B cell (primary cell): ENCODE data around the gene CENPW. TPM values are rescaled to one million over a fixed set of nuclear protein-coding genes. Genes with fewer than 3 reads are reported as not detected.

ENCODE experiments used
- ATAC-seq: fragments of 200-7000 bp; cut with Tn5 transposase; one replicate; pipeline ENCODE4 v1.10.0; 2021; ENCODE audit warnings: low read depth, mild to moderate bottlenecking, moderate number of reproducible peaks, moderate library complexity
- CTCF ChIA-PET: fragments of 350-600 bp; sonication (Branson Sonifier 250); formaldehyde crosslinking; loops from one replicate; lab custom pipeline; 2021; ENCODE audit warnings: antibody characterized with exemption, inconsistent platforms; lab: Charles Lee
- POLR2A ChIA-PET: fragments of 350-600 bp; sonication (Branson Sonifier 250); formaldehyde crosslinking; loops from one replicate; lab custom pipeline; 2021; ENCODE audit warnings: antibody characterized with exemption; lab: Charles Lee
- DNase-seq: peaks from one replicate; pipeline ENCODE4 v3.0.0; 2013
- H2AFZ ChIP-seq: 2 replicates; pipeline ENCODE4 v1.6.1; 2012; ENCODE audit warnings: mild to moderate bottlenecking, low read depth, low read length; ENCODE audit not compliant: insufficient read depth, poor library complexity, severe bottlenecking
- H3K27ac ChIP-seq, 2 donors: 1 replicate in 1 of 2; 2 replicates in 1 of 2; pipeline ENCODE4 v1.5.1; 2012 to 2013; ENCODE audit warnings: low read length in 2 of 2, mild to moderate bottlenecking in 2 of 2, moderate library complexity in 1 of 2
- H3K27me3 ChIP-seq, 4 experiments: fragments of 200-600 bp in 1 of 4; sonication (generic) in 1 of 4; replicated peaks in 1 of 4; 1 replicate in 2 of 4; 2 replicates in 2 of 4; pipeline versions ENCODE4 v1.6.1 to v1.7.0; 2013 to 2016; ENCODE audit warnings: low read length in 3 of 4, mild to moderate bottlenecking in 2 of 4, mixed read lengths in 1 of 4, moderate library complexity in 1 of 4; ENCODE audit not compliant: insufficient read depth in 4 of 4, control insufficient read depth in 3 of 4; ENCODE audit errors: control extremely low read depth in 1 of 4
- H3K36me3 ChIP-seq, 2 experiments: replicated peaks in 1 of 2; 1 replicate in 1 of 2; 2 replicates in 1 of 2; pipeline versions ENCODE4 v1.6.1 to v1.7.1; 2013; ENCODE audit warnings: low read length in 1 of 2; ENCODE audit not compliant: insufficient read depth in 2 of 2, control insufficient read depth in 1 of 2; ENCODE audit errors: control extremely low read depth in 1 of 2, extremely low read depth in 1 of 2
- H3K4me1 ChIP-seq, 2 donors: fragments of 200-600 bp in 1 of 2; sonication (generic) in 1 of 2; 1 replicate in 1 of 2; 2 replicates in 1 of 2; pipeline versions ENCODE4 v1.5.1 to v1.6.1; 2013 to 2017; ENCODE audit warnings: low read length in 2 of 2; ENCODE audit not compliant: control insufficient read depth in 2 of 2, insufficient read depth in 2 of 2
- H3K4me2 ChIP-seq: replicated peaks from 2 replicates; pipeline ENCODE3; 2012; ENCODE audit warnings: mild to moderate bottlenecking, low read depth, low read length; ENCODE audit not compliant: poor library complexity, severe bottlenecking
- H3K4me3 ChIP-seq, 5 experiments: fragments of 200-600 bp in 1 of 5; sonication (generic) in 1 of 5; 1 replicate in 3 of 5; 2 replicates in 2 of 5; pipeline versions ENCODE4 v1.5.1 to v1.7.0; 2011 to 2016; ENCODE audit warnings: low read length in 4 of 5, mild to moderate bottlenecking in 4 of 5, low read depth in 2 of 5, control low read depth in 1 of 5, moderate library complexity in 1 of 5; ENCODE audit not compliant: insufficient read depth in 1 of 5; ENCODE audit errors: control extremely low read depth in 1 of 5, extremely low read depth in 1 of 5
- H3K79me2 ChIP-seq: fragments of 200-600 bp; sonication (generic); one replicate; pipeline ENCODE4 v1.6.0; 2016; ENCODE audit warnings: low read length; ENCODE audit not compliant: control insufficient read depth, insufficient read depth
- H3K9ac ChIP-seq: fragments of 200-600 bp; sonication (generic); 2 replicates; pipeline ENCODE4 v1.6.1; 2017; ENCODE audit warnings: mild to moderate bottlenecking, low read length, moderate library complexity
- H3K9me3 ChIP-seq, 3 donors: one replicate each; pipeline versions ENCODE4 v1.6.1 to v1.7.1; 2013; ENCODE audit warnings: low read length in 2 of 3; ENCODE audit not compliant: control insufficient read depth in 2 of 3, insufficient read depth in 1 of 3; ENCODE audit errors: control extremely low read depth in 1 of 3
- H4K20me1 ChIP-seq: 2 replicates; pipeline ENCODE4 v1.6.0; 2012; ENCODE audit warnings: mild to moderate bottlenecking, low read length; ENCODE audit not compliant: insufficient read depth, control insufficient read depth, poor library complexity, severe bottlenecking
- H3K27ac Mint-ChIP-seq: one replicate; pipeline ENCODE4 v1.8.0; 2021; ENCODE audit warnings: mixed read lengths
- H3K27me3 Mint-ChIP-seq: one replicate; pipeline ENCODE4 v1.8.0; 2021; ENCODE audit warnings: mixed read lengths
- H3K4me1 Mint-ChIP-seq: one replicate; pipeline ENCODE4 v1.8.0; 2021; ENCODE audit warnings: mixed read lengths
- H3K4me3 Mint-ChIP-seq: one replicate; pipeline ENCODE4 v1.8.0; 2021; ENCODE audit warnings: mixed read lengths
- H3K9me3 Mint-ChIP-seq: one replicate; pipeline ENCODE4 v1.8.0; 2022; ENCODE audit warnings: mixed read lengths; ENCODE audit not compliant: insufficient read depth
- CTCF ChIP-seq: fragments of 200-600 bp; IDR thresholded peaks from one replicate; pipeline ENCODE4 v1.8.0; 2022; ENCODE audit warnings: antibody characterized with exemption, mild to moderate bottlenecking
- EZH2 ChIP-seq: IDR thresholded peaks from 2 replicates; pipeline ENCODE4 v1.6.1; 2012; ENCODE audit warnings: borderline replicate concordance, low read depth, mild to moderate bottlenecking, moderate library complexity, low read length; ENCODE audit not compliant: insufficient read depth, poor library complexity, severe bottlenecking
- WGBS: methylation state at CpG from one replicate; pipeline ENCODE4 v1.1.5; 2013; ENCODE audit warnings: missing lambda C conversion rate; ENCODE audit not compliant: insufficient coverage; 5-methylcytosine and 5-hydroxymethylcytosine counted together
- intact Hi-C: fragments of 100-400 bp; cut with micrococcal nuclease; formaldehyde crosslinking; loops from one replicate; pipeline ENCODE4 v1.10.0; 2022
- polyA plus RNA-seq: library from polyadenylated mRNA; depleted of rRNA; stranded (reverse); fragments of >200 nt; gene quantifications from 2 replicates; pipeline ENCODE4 v1.2.3, GENCODE V29; 2012
- total RNA-seq, 2 donors: library from RNA; stranded (reverse); fragments of 120-200 nt in 1 of 2; gene quantifications; 1 replicate in 1 of 2; 2 replicates in 1 of 2; pipeline versions ENCODE4 v1.2.3 to v1.2.4, GENCODE V29; 2013 to 2022

The CENPW gene
- total and polyA plus RNA-seq, 2 donors (not counting 1 experiment from before 2014, with no cell fraction given), result 0.81 to 1.1 TPM

GRCh38 chr6:126308362-126308761, 31.6 kb upstream of the CENPW start:
- Histone ChIP-seq H3K4me2 (no peak overlapping the region), H2AFZ (no peak overlapping the region), H3K9me3 (no peaks in the 10 kb centered on the region), H4K20me1 (no peaks in the 10 kb centered on the region), H3K79me2 (no peaks in the 10 kb centered on the region), H3K4me3 (no peak overlapping the region), H3K4me1 (no peaks in the 10 kb centered on the region), H3K27me3 (no peaks in the 10 kb centered on the region), H3K36me3 (no peaks in the 10 kb centered on the region), H3K27ac (no peak overlapping the region), H3K9ac (no peak overlapping the region)
- no peak overlapping the region for H3K27ac Mint-ChIP-seq
- CTCF ChIA-PET, result no interaction called here
- H3K4me3 Mint-ChIP-seq, result no peak overlapping the region
- ATAC-seq (no peak), DNase-seq (no peak)
- no peaks in the 10 kb centered on the region for H3K27me3 Mint-ChIP-seq
- intact Hi-C loops, result no loop called here
- no peaks in the 10 kb centered on the region for H3K9me3 Mint-ChIP-seq
- POLR2A ChIA-PET, result no interaction called here
- TF ChIP-seq CTCF (no peak), EZH2 (no peak)
- no CpG with 5 or more reads among the region's 3 CpGs for WGBS
- H3K4me1 Mint-ChIP-seq, result no peaks in the 10 kb centered on the region

GRCh38 chr6:126312013-126312665, 27.8 kb upstream of the CENPW start:
- POLR2A ChIA-PET, result no interaction called here
- no peaks in the 10 kb centered on the region for H4K20me1 ChIP-seq
- no peaks in the 10 kb centered on the region for H3K4me1 ChIP-seq
- H3K4me1 Mint-ChIP-seq, result no peaks in the 10 kb centered on the region
- CTCF ChIA-PET, result no interaction called here
- no peak for ATAC-seq
- no peak overlapping the region for H2AFZ ChIP-seq
- H3K9me3 Mint-ChIP-seq, result no peaks in the 10 kb centered on the region
- no peak overlapping the region for H3K4me2 ChIP-seq
- DNase-seq, result no peak
- H3K27me3 ChIP-seq, result no peaks in the 10 kb centered on the region
- no CpG with 5 or more reads among the region's 1 CpG for WGBS
- H3K9me3 ChIP-seq, result no peaks in the 10 kb centered on the region
- H3K27ac ChIP-seq, result no peak overlapping the region
- no peak overlapping the region for H3K4me3 ChIP-seq
- no peak overlapping the region for H3K9ac ChIP-seq
- no peak overlapping the region for H3K27ac Mint-ChIP-seq
- H3K27me3 Mint-ChIP-seq, result no peaks in the 10 kb centered on the region
- TF ChIP-seq EZH2 (no peak), CTCF (no peak)
- no peaks in the 10 kb centered on the region for H3K79me2 ChIP-seq
- intact Hi-C loops, result no loop called here
- no peaks in the 10 kb centered on the region for H3K36me3 ChIP-seq
- H3K4me3 Mint-ChIP-seq, result no peak overlapping the region
